GM23248 (cell line): Measurements from ENCODE around the gene ARNT2. TPM values are rescaled to one million over a fixed set of nuclear protein-coding genes. Genes with fewer than 3 reads are reported as not detected.

ENCODE experiments used
- microRNA-seq: library from miRNA; unstranded; fragments of <30 nt; microRNA quantifications from one replicate; pipeline ENCODE4, GENCODE V29; 2016; ENCODE audit warnings: borderline number of aligned reads
- polyA plus RNA-seq: library from polyadenylated mRNA; unstranded; fragments of >200 nt; fragmentation: Nextera tagmentation; extraction: Ambion mirVana; gene quantifications from 2 replicates; pipeline ENCODE4 v1.2.1, GENCODE V29; 2016
- total RNA-seq: library from RNA; depleted of rRNA; stranded (reverse); fragments of >200 nt; shearing (Covaris generic); gene quantifications from 2 replicates; pipeline ENCODE4 v1.2.3, GENCODE V29; 2014; rRNA removed

Gene ARNT2
- total and polyA plus RNA-seq, 2 experiments from 2014 or later, result 9.3 to 23.5 TPM

Small RNAs within 50 kb of the gene (microRNA-seq; reads per million reads assigned to microRNA genes)
- not detected for gene MIR5572

Other genes starting within 250 kb of the ARNT2 start
- gene CTXND1, start 152.2 kb upstream of the ARNT2 start, total RNA-seq, result not detected in 2 replicates
- not detected in 2 replicates for gene CTXND1, start 152.2 kb upstream of the ARNT2 start, polyA plus RNA-seq